Neuronal stem cell (in vitro differentiated cells): Measurements from ENCODE around the gene LGALS3BP.

ENCODE experiments used
- DNase-seq: peaks from one replicate; pipeline ENCODE4 v3.0.0-alpha.2; 2013; ENCODE audit warnings: low spot score
- H2AFZ ChIP-seq: one replicate; pipeline ENCODE4 v1.6.1; 2013; ENCODE audit warnings: mild to moderate bottlenecking, low read length, inconsistent platforms
- H2AK5ac ChIP-seq: 2 replicates; pipeline ENCODE4 v1.6.1; 2013; ENCODE audit warnings: low read depth, mild to moderate bottlenecking, inconsistent platforms, low read length, moderate library complexity, mixed read lengths
- H2BK120ac ChIP-seq: 2 replicates; pipeline ENCODE4 v1.6.1; 2013; ENCODE audit warnings: low read depth, mild to moderate bottlenecking, inconsistent platforms, low read length, moderate library complexity, mixed read lengths
- H2BK12ac ChIP-seq: one replicate; pipeline ENCODE4 v1.6.1; 2013; ENCODE audit warnings: low read length, inconsistent platforms
- H2BK15ac ChIP-seq: 2 replicates; pipeline ENCODE4 v1.6.1; 2013; ENCODE audit warnings: mild to moderate bottlenecking, low read length, inconsistent platforms, mixed read lengths
- H2BK5ac ChIP-seq: one replicate; pipeline ENCODE4 v1.6.1; 2013; ENCODE audit warnings: inconsistent platforms, mild to moderate bottlenecking, low read length, moderate library complexity
- H3K14ac ChIP-seq: one replicate; pipeline ENCODE4 v1.6.1; 2013; ENCODE audit warnings: low read length, inconsistent platforms
- H3K18ac ChIP-seq: 2 replicates; pipeline ENCODE4 v1.6.1; 2013; ENCODE audit warnings: low read length, inconsistent platforms
- H3K23ac ChIP-seq: 2 replicates; pipeline ENCODE4 v1.6.1; 2013; ENCODE audit warnings: low read depth, mild to moderate bottlenecking, mixed read lengths, low read length, inconsistent platforms; ENCODE audit not compliant: poor library complexity
- H3K27ac ChIP-seq: replicated peaks from 3 replicates; pipeline ENCODE4 v1.5.1; 2013; ENCODE audit warnings: low read length, inconsistent platforms
- H3K27me3 ChIP-seq, 3 experiments: 2 replicates each; pipeline ENCODE4 v1.6.1; 2013; ENCODE audit warnings: low read length in 3 of 3, mild to moderate bottlenecking in 2 of 3, inconsistent platforms in 1 of 3, low read depth in 1 of 3, mixed read lengths in 1 of 3, moderate library complexity in 1 of 3; ENCODE audit not compliant: control insufficient read depth in 3 of 3, insufficient read depth in 3 of 3
- H3K36me3 ChIP-seq, 2 donors: replicated peaks in 1 of 2; 2 replicates each; pipeline ENCODE4 v1.6.1; 2013; ENCODE audit warnings: low read length in 2 of 2; ENCODE audit not compliant: control insufficient read depth in 2 of 2, insufficient read depth in 2 of 2
- H3K4ac ChIP-seq: 2 replicates; pipeline ENCODE4 v1.6.1; 2013; ENCODE audit warnings: inconsistent platforms, mild to moderate bottlenecking, low read length, moderate library complexity
- H3K4me1 ChIP-seq, 2 donors: 1 replicate in 1 of 2; 2 replicates in 1 of 2; pipeline ENCODE4 v1.6.1; 2013; ENCODE audit warnings: low read length in 2 of 2, low read depth in 1 of 2; ENCODE audit not compliant: control insufficient read depth in 2 of 2, insufficient read depth in 1 of 2
- H3K4me2 ChIP-seq: one replicate; pipeline ENCODE4 v1.6.1; 2013; ENCODE audit warnings: mild to moderate bottlenecking, low read length, inconsistent platforms; ENCODE audit not compliant: insufficient read depth, poor library complexity, severe bottlenecking
- H3K4me3 ChIP-seq, 2 donors: 2 replicates each; pipeline ENCODE4 v1.5.1; 2013; ENCODE audit warnings: low read length in 2 of 2, mild to moderate bottlenecking in 2 of 2, inconsistent platforms in 1 of 2, moderate library complexity in 1 of 2
- H3K79me1 ChIP-seq: one replicate; pipeline ENCODE4 v1.6.1; 2013; ENCODE audit warnings: low read depth, mild to moderate bottlenecking, inconsistent platforms, low read length, moderate library complexity
- H3K9ac ChIP-seq: one replicate; pipeline ENCODE4 v1.6.1; 2013; ENCODE audit warnings: mild to moderate bottlenecking, low read depth, low read length, inconsistent platforms; ENCODE audit not compliant: poor library complexity
- H3K9me3 ChIP-seq, 2 donors: replicated peaks in 1 of 2; 2 replicates each; pipeline versions ENCODE3 to v1.6.1; 2013; ENCODE audit warnings: low read length in 2 of 2, mild to moderate bottlenecking in 2 of 2, inconsistent platforms in 1 of 2, low read depth in 1 of 2, mixed read lengths in 1 of 2, moderate library complexity in 1 of 2; ENCODE audit not compliant: control insufficient read depth in 2 of 2, insufficient read depth in 1 of 2
- H4K8ac ChIP-seq: one replicate; pipeline ENCODE4 v1.6.1; 2013; ENCODE audit warnings: low read depth, mild to moderate bottlenecking, inconsistent platforms, low read length, moderate library complexity
- H4K91ac ChIP-seq: one replicate; pipeline ENCODE4 v1.6.1; 2013; ENCODE audit warnings: low read length, low read depth, mild to moderate bottlenecking, inconsistent platforms; ENCODE audit not compliant: poor library complexity
- WGBS, 2 donors: extraction: QIAGEN DNeasy Blood & Tissue Kit; methylation state at CpG; one replicate each; pipeline ENCODE4 v1.1.7; 2013; ENCODE audit warnings: missing lambda C conversion rate in 2 of 2, mixed read lengths in 1 of 2; ENCODE audit not compliant: insufficient read length in 2 of 2, insufficient replicate concordance in 1 of 2; ENCODE audit errors: extremely low coverage in 2 of 2; 5-methylcytosine and 5-hydroxymethylcytosine counted together

The LGALS3BP gene

DNA sequence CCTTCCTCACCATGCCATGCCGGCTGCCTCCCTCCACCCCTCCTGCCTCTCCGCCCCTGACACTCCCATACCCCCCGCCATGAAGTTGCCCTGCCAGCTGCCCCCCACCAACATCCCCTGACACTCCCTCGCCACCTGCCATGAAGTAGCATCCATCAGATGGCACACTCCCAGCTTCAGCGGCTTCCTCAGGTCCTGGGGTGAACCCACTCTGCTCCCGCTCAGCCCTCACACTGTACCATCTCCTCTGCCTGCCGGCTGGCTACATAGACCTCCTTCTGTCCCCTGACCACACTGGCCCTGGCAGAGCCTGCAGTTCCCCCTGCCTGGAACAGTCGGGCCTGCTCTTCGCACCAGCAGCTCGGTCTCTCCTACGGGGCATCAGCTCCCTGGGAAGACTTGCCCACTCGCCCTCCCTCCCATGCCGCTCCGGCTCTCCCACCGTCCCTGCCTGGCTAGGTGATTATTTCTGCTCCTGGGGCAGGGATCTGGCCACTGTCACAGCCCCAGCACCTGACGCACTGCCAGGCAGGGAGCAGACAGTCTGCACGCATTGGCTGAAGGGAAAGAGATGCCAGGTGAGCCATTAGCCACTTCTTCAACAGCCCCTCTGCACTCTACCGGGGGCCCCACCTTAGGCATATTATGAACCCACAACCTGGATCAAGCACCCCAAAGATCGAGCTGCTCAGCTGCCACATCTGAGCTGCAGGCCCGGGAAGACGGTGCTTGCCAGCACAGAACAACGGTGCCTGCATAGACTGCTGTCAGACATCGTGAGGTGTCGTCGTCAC lies 20.9 kb upstream of the LGALS3BP start:
- Histone ChIP-seq H2AK5ac (no peak overlapping the region), H2BK12ac (no peak overlapping the region), H3K36me3 (peaks cover 18 to 50% of the 10 kb centered on the region in 2 donors), H4K91ac (no peak overlapping the region), H3K9me3 (no peaks in the 10 kb centered on the region), H3K23ac (peak overlapping the region; percentile 37), H4K8ac (no peak overlapping the region), H2BK15ac (no peak overlapping the region), H3K4me2 (no peak overlapping the region), H3K14ac (no peak overlapping the region), H3K4me3 (no peak overlapping the region), H3K27me3 (no peaks in the 10 kb centered on the region), H2AFZ (no peak overlapping the region), H3K27ac (no peak overlapping the region), H3K4ac (no peak overlapping the region), H3K4me1 (peaks cover 3 to 6% of the 10 kb centered on the region in 2 donors), H3K9ac (peak overlapping the region; percentile 2), H3K79me1 (peaks cover 29% of the 10 kb centered on the region), H3K18ac (peak overlapping the region; percentile 35), H2BK120ac (no peak overlapping the region), H2BK5ac (no peak overlapping the region)
- no peak for DNase-seq
- WGBS, 2 donors: no CpG with 5 or more reads among the region's 25 CpGs

- Histone ChIP-seq H4K91ac (no peak overlapping the region), H2AK5ac (no peak overlapping the region), H3K9me3 (no peaks in the 10 kb centered on the region), H3K18ac (no peak overlapping the region), H3K23ac (no peak overlapping the region), H3K27me3 (no peaks in the 10 kb centered on the region), H3K79me1 (peaks cover 26% of the 10 kb centered on the region), H3K27ac (no peak overlapping the region), H3K14ac (no peak overlapping the region), H4K8ac (no peak overlapping the region), H3K9ac (peak overlapping the region; percentile 2), H3K36me3 (peaks cover 19 to 55% of the 10 kb centered on the region in 2 donors), H3K4me2 (no peak overlapping the region), H2AFZ (no peak overlapping the region), H3K4me3 (no peak overlapping the region), H3K4me1 (peaks cover 3% of the 10 kb centered on the region in 2 donors), H2BK15ac (no peak overlapping the region), H3K4ac (no peak overlapping the region), H2BK120ac (no peak overlapping the region), H2BK12ac (no peak overlapping the region), H2BK5ac (no peak overlapping the region)
- DNase-seq: no peak
- no CpG with 5 or more reads among the region's 12 CpGs for WGBS, 2 donors
These were observed 20.2 kb upstream of the LGALS3BP start for GRCh38 chr17:78999947-79000395.

GRCh38 chr17:78999056-78999768 lies 19.5 kb upstream of the LGALS3BP start:
- Histone ChIP-seq H3K4me1 (peaks cover 3% of the 10 kb centered on the region in 2 donors), H3K9ac (peak overlapping the region; percentile 9), H3K14ac (peak overlapping the region; percentile 14), H4K8ac (no peak overlapping the region), H3K9me3 (no peaks in the 10 kb centered on the region), H3K18ac (no peak overlapping the region), H2BK12ac (no peak overlapping the region), H3K4me3 (no peak overlapping the region), H3K23ac (peak overlapping the region; percentile 5), H2AK5ac (no peak overlapping the region), H3K4ac (no peak overlapping the region), H4K91ac (no peak overlapping the region), H3K36me3 (peaks cover 21 to 62% of the 10 kb centered on the region in 2 donors), H3K79me1 (peaks cover 26% of the 10 kb centered on the region), H2BK120ac (no peak overlapping the region), H3K4me2 (no peak overlapping the region), H2BK15ac (no peak overlapping the region), H2BK5ac (no peak overlapping the region), H3K27ac (no peak overlapping the region), H3K27me3 (no peaks in the 10 kb centered on the region), H2AFZ (no peak overlapping the region)
- no CpG with 5 or more reads among the region's 17 CpGs for WGBS, 2 donors
- DNase-seq: no peak
